ENCODE data around the gene SHB. TPM values are rescaled to one million over a fixed set of nuclear protein-coding genes. Genes with fewer than 3 reads are reported as not detected.
A peak's percentile ranks its signal among the peaks of the same experiment; 100 is the strongest.

The SHB gene
- total and polyA plus RNA-seq, 2 donors from 2014 or later: 16.4 to 39.8 TPM

DNA sequence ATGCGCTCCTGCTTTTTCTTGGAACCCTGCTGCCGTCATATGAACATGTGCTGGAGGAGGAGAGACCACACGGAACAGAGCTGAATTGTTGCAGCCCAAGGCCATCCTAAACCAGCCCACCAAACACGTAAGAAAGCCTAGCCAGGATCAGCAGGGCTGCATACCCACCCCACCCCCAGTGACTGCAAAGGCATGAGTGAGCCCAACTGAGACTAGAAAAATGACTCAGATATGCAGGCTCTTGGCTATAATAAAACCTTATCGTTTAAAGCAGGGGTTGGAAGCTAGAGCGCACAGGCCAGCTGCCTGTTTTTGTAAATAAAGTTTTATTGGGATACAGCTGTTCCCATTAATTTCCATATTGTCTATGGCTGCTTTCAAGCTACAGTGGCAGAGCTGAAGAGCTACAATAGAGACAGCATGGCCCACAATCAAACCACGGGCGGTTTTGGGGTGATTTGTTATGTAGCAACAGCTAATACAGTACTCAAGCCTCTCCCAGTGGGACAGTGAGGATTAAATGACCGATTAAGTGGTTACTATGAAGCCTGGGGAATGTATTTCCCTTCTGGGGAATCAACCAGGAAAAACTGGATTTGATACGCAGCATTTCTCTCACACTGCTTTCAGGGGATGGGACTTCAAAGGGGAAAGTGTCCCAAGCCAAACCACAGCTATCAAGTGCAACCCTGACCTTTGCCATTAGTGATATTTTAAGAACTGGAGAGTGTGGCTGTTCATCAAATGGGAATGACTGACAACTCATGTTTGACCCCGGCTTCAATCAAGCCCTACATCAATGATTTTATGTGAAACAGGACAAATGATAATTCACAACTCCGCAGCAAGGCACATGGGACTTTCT, 6.3 kb downstream of the SHB start:
- DNase-seq (peak in 1 of 5 donors; percentile 9), FAIRE-seq (no peak)
- Histone ChIP-seq H3K4me3 (ENCODE audit: low read length in 3 of 3) (no peak overlapping the region), H3K27me3 (ENCODE audit: control insufficient read depth, insufficient read depth, low read length) (no peaks in the 10 kb centered on the region), H3K4me1 (ENCODE audit: control insufficient read depth in 2 of 3, insufficient read depth in 2 of 3, low read depth in 1 of 3, low read length in 3 of 3) (peaks cover 3 to 50% (median 31%) of the 10 kb centered on the region in 3 donors), H3K36me3 (ENCODE audit: control insufficient read depth in 2 of 3, insufficient read depth in 3 of 3, low read length in 3 of 3) (peaks cover 0 to 2% (median 0%) of the 10 kb centered on the region in 3 donors), H3K9ac (ENCODE audit: low read length in 3 of 3) (no peak overlapping the region), H3K27ac (ENCODE audit: low read depth in 2 of 2, low read length in 2 of 2) (peak overlapping the region in 1 of 2 donors; percentile 8), H3K9me3 (ENCODE audit: control insufficient read depth in 2 of 3, insufficient read depth in 1 of 3, low read length in 3 of 3) (no peaks in the 10 kb centered on the region)
- intact Hi-C loops (cut with DNase I): no loop called here
- TF ChIP-seq, protein P1, sequence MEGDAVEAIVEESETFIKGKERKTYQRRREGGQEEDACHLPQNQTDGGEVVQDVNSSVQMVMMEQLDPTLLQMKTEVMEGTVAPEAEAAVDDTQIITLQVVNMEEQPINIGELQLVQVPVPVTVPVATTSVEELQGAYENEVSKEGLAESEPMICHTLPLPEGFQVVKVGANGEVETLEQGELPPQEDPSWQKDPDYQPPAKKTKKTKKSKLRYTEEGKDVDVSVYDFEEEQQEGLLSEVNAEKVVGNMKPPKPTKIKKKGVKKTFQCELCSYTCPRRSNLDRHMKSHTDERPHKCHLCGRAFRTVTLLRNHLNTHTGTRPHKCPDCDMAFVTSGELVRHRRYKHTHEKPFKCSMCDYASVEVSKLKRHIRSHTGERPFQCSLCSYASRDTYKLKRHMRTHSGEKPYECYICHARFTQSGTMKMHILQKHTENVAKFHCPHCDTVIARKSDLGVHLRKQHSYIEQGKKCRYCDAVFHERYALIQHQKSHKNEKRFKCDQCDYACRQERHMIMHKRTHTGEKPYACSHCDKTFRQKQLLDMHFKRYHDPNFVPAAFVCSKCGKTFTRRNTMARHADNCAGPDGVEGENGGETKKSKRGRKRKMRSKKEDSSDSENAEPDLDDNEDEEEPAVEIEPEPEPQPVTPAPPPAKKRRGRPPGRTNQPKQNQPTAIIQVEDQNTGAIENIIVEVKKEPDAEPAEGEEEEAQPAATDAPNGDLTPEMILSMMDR (IDR thresholded peaks at IDR 0.05; ENCODE audit: borderline replicate concordance, extremely low read depth, insufficient read depth): no peak

DNA sequence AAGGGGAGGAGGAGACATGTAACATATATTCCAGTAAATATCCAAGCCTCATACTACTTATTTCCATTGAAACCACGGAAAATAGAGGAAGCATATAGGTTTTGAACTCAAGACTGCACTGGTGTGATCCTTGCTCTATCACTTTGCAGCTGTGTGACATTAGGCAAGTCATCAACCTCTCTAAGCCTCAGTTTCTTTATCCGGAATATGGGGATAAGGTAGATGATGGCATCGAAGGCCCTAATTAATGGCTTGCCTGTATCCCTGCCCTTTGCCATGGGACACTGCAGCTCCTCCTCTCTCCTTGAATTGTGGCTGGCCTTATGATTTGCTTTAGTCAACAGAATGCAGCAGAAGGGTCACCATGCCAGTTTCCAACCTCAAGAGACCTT, 6.9 kb downstream of the SHB start:
- intact Hi-C loops (cut with DNase I): no loop called here

DNA sequence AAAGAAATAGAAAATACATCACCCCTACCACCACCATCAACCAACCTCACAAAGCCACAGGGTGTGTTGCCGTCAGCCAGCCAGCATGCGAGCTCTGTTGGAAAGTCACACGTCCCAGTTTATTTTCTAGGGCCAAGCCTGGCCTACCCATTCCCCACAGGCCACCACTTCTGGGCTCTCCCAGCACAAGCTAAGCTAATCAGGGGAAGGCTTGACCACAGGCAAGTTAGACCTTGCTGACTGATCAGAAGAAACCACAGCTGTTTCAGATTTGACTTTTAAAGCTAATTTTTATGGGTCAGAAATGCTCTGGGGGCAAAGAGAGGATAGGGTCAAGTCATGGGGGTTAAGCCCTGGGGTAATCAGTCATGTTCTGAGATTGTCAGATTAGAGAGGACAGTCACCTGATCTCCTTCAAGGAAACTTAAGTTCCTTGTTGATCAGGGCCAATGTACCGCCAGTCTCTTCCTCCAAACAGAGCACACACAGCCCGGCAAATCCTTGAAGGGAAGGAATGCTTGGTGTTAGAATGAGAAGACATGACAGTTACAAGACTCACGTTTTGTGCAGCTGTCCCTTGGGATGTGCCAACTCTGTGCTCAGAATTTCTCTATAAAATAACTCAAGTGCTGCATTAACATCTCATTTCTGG, 7.6 kb downstream of the SHB start:
- FAIRE-seq (no peak), DNase-seq (peak in 1 of 5 donors; percentile 26)
- peaks cover 0 to 2% (median 0%) of the 10 kb centered on the region in 3 donors for H3K36me3 ChIP-seq (ENCODE audit: control insufficient read depth in 2 of 3, insufficient read depth in 3 of 3, low read length in 3 of 3)
- no peak overlapping the region for H3K9ac ChIP-seq (ENCODE audit: low read length in 3 of 3)
- H3K4me3 ChIP-seq (ENCODE audit: low read length in 3 of 3): no peak overlapping the region
- no peaks in the 10 kb centered on the region for H3K9me3 ChIP-seq (ENCODE audit: control insufficient read depth in 2 of 3, insufficient read depth in 1 of 3, low read length in 3 of 3)
- no peak overlapping the region for H3K27ac ChIP-seq (ENCODE audit: low read depth in 2 of 2, low read length in 2 of 2)
- TF ChIP-seq, protein P1 (IDR thresholded peaks at IDR 0.05; ENCODE audit: borderline replicate concordance, extremely low read depth, insufficient read depth): no peak
- H3K27me3 ChIP-seq (ENCODE audit: control insufficient read depth, insufficient read depth, low read length): no peaks in the 10 kb centered on the region
- intact Hi-C loops (cut with DNase I): no loop called here
- peaks cover 3 to 50% (median 39%) of the 10 kb centered on the region in 3 donors for H3K4me1 ChIP-seq (ENCODE audit: control insufficient read depth in 2 of 3, insufficient read depth in 2 of 3, low read depth in 1 of 3, low read length in 3 of 3)

More for the DNA sequence above, 6.9 kb downstream of the SHB start:
- FAIRE-seq (no peak), DNase-seq (no peak)
- no peak overlapping the region for H3K4me3 ChIP-seq (ENCODE audit: low read length in 3 of 3)
- H3K4me1 ChIP-seq (ENCODE audit: control insufficient read depth in 2 of 3, insufficient read depth in 2 of 3, low read depth in 1 of 3, low read length in 3 of 3): peaks cover 3 to 50% (median 37%) of the 10 kb centered on the region in 3 donors
- H3K27me3 ChIP-seq (ENCODE audit: control insufficient read depth, insufficient read depth, low read length): no peaks in the 10 kb centered on the region
- no peaks in the 10 kb centered on the region for H3K9me3 ChIP-seq (ENCODE audit: control insufficient read depth in 2 of 3, insufficient read depth in 1 of 3, low read length in 3 of 3)
- H3K36me3 ChIP-seq (ENCODE audit: control insufficient read depth in 2 of 3, insufficient read depth in 3 of 3, low read length in 3 of 3): peaks cover 0 to 2% (median 0%) of the 10 kb centered on the region in 3 donors
- TF ChIP-seq, protein P1 (IDR thresholded peaks at IDR 0.05; ENCODE audit: borderline replicate concordance, extremely low read depth, insufficient read depth): no peak
- peak overlapping the region in 1 of 2 donors; percentile 8 for H3K27ac ChIP-seq (ENCODE audit: low read depth in 2 of 2, low read length in 2 of 2)
- no peak overlapping the region for H3K9ac ChIP-seq (ENCODE audit: low read length in 3 of 3)
